Adrenal gland (tissue), 12 donors: ENCODE data around the gene GALNT1. TPM values are rescaled to one million over a fixed set of nuclear protein-coding genes. Genes with fewer than 3 reads are reported as not detected.

Experiments
- DNase-seq, 7 donors: peaks; one replicate each; pipeline ENCODE4 v3.0.0-alpha.2; 2019 to 2020
- H3K27ac ChIP-seq, 5 donors: fragments of 200-600 bp; sonication (generic) in 4 of 5; 1 replicate in 3 of 5; 2 replicates in 2 of 5; pipeline versions ENCODE4 v1.5.1 to v1.8.0; 2016 to 2020; ENCODE audit warnings: mild to moderate bottlenecking in 1 of 5
- H3K27me3 ChIP-seq: fragments of 200-600 bp; 2 replicates; pipeline ENCODE4 v1.8.0; 2021
- H3K36me3 ChIP-seq, 2 donors: fragments of 200-600 bp; replicated peaks in 1 of 2; 1 replicate in 1 of 2; 2 replicates in 1 of 2; pipeline versions ENCODE4 v1.5.1 to v1.8.0; 2018 to 2022
- H3K4me1 ChIP-seq, 2 donors: fragments of 200-600 bp; replicated peaks in 1 of 2; 1 replicate in 1 of 2; 2 replicates in 1 of 2; pipeline versions ENCODE4 v1.5.1 to v1.8.0; 2018 to 2021
- H3K4me3 ChIP-seq, 4 donors: fragments of 200-600 bp; sonication (generic) in 3 of 4; one replicate each; pipeline ENCODE4 v1.5.1; 2016 to 2018
- H3K9me3 ChIP-seq, 3 donors: fragments of 200-600 bp; sonication (generic) in 1 of 3; replicated peaks in 1 of 3; 1 replicate in 2 of 3; 2 replicates in 1 of 3; pipeline versions ENCODE4 v1.5.1 to v1.8.0; 2016 to 2021
- CTCF ChIP-seq, 6 experiments: fragments of 450-650 bp in 4 of 6; fragments of 200-600 bp in 2 of 6; sonication (generic) in 1 of 6; IDR thresholded peaks; 1 replicate in 5 of 6; 2 replicates in 1 of 6; pipeline versions ENCODE4 v1.5.1 to v1.8.0; 2016 to 2021; ENCODE audit warnings: antibody characterized with exemption in 6 of 6, mild to moderate bottlenecking in 2 of 6, moderate library complexity in 1 of 6
- POLR2A ChIP-seq, 2 donors: fragments of 450-650 bp; IDR thresholded peaks; one replicate each; pipeline ENCODE4 v1.6.1; 2017; ENCODE audit warnings: antibody characterized with exemption in 2 of 2, mild to moderate bottlenecking in 2 of 2, moderate library complexity in 1 of 2
- WGBS, 4 donors: extraction: QIAGEN DNeasy Blood & Tissue Kit in 2 of 4; methylation state at CpG; one replicate each; pipeline versions ENCODE4 v1.1.5 to v1.1.7; 2013 to 2017; 5-methylcytosine and 5-hydroxymethylcytosine counted together
- intact Hi-C, 2 donors: fragments of 100-400 bp; cut with DNase I; formaldehyde crosslinking; loops; one replicate each; pipeline versions ENCODE4 v1.14.1 to v1.15.0; 2022 to 2023
- polyA plus RNA-seq, 3 donors: library from polyadenylated mRNA; stranded (reverse); fragments of 200-250 nt in 2 of 3; fragments of 350-450 nt in 1 of 3; fragmentation: Illumina TruSeq in 1 of 3; extraction: RNeasy Lipid Tissue Mini Kit (QIAGEN cat#74804) in 1 of 3; gene quantifications; one replicate each; pipeline ENCODE4 v1.2.3, GENCODE V29; 2013 to 2014
- total RNA-seq, 9 donors: library from RNA; depleted of rRNA in 4 of 9; stranded (reverse); fragments of >200 nt in 4 of 9; fragments of 120-200 nt in 1 of 9; fragmentation: NEBNext Ultra II Directional in 1 of 9; extraction: Animal tissue kit (Norgen Biotek cat#: 25700) in 1 of 9; gene quantifications; one replicate each; pipeline versions ENCODE4 v1.1.0 to v1.2.4, GENCODE V29; 2013 to 2023
- donor health status: healthy with polysubstance abuse.
- donor health status: Bipolar disorder and iron deficiency.
- donor health status: DM: yes; HTN: yes; CAD: no.
- donor health status: DM: no; HTN: no; CAD: no.
- donor health status: DM: no; HTN: no; CAD: no.
- donor health status: DM: yes; HTN: yes; CAD: no.

GALNT1 gene
- total and polyA plus RNA-seq, 12 donors, result 9.7 to 130 (median 65.4) TPM

- no peaks in the 10 kb centered on the region for H3K36me3 ChIP-seq
- intact Hi-C loops, result no loop called here
- WGBS, 4 donors, result 82 to 90% (median 88%) methylated on average over 7 of the region's 7 CpGs
- TF ChIP-seq CTCF (IDR thresholded peaks at IDR 0.05), result no peak
- TF ChIP-seq POLR2A (IDR thresholded peaks at IDR 0.05), result no peak
- H3K4me3 ChIP-seq, result no peak overlapping the region
- peaks cover 0 to 2% of the 10 kb centered on the region in 2 donors for H3K4me1 ChIP-seq
- no peak overlapping the region for H3K27ac ChIP-seq
- H3K9me3 ChIP-seq, result no peaks in the 10 kb centered on the region
- no peak for DNase-seq
- H3K27me3 ChIP-seq, result no peaks in the 10 kb centered on the region
Measured at GRCh38 chr18:35733408-35733807, 151.9 kb downstream of the GALNT1 start.

- Histone ChIP-seq H3K4me1 (no peaks in the 10 kb centered on the region), H3K4me3 (no peak overlapping the region), H3K27ac (no peak overlapping the region), H3K27me3 (no peaks in the 10 kb centered on the region), H3K9me3 (no peaks in the 10 kb centered on the region), H3K36me3 (no peaks in the 10 kb centered on the region)
- TF ChIP-seq POLR2A (IDR thresholded peaks at IDR 0.05), result no peak
- DNase-seq, result no peak
- 66 to 78% (median 68%) methylated on average over 3 of the region's 3 CpGs for WGBS, 4 donors
- intact Hi-C loops, result no loop called here
Measured at GRCh38 chr18:35736696-35737095, 155.2 kb downstream of the GALNT1 start.

GRCh38 chr18:35739778-35740177, 158.2 kb downstream of the GALNT1 start:
- Histone ChIP-seq H3K27me3 (no peaks in the 10 kb centered on the region), H3K9me3 (no peaks in the 10 kb centered on the region), H3K36me3 (no peaks in the 10 kb centered on the region), H3K4me3 (no peak overlapping the region), H3K27ac (no peak overlapping the region), H3K4me1 (peaks cover 0 to 6% of the 10 kb centered on the region in 2 donors)
- intact Hi-C loops, result loop anchor here in 1 of 2 donors (10.0 kb wide), 1 partner anchor 65 kb away; no protein-coding TSS in a partner anchor
- TF ChIP-seq CTCF (IDR thresholded peaks at IDR 0.05) (no peak), POLR2A (IDR thresholded peaks at IDR 0.05) (no peak)
- no peak for DNase-seq

- DNase-seq, result no peak
- WGBS, 4 donors, result 86 to 94% (median 87%) methylated on average over 2 of the region's 2 CpGs
- Histone ChIP-seq H3K4me1 (peaks cover 0 to 6% of the 10 kb centered on the region in 2 donors), H3K4me3 (no peak overlapping the region), H3K27me3 (no peaks in the 10 kb centered on the region), H3K9me3 (no peaks in the 10 kb centered on the region), H3K36me3 (no peaks in the 10 kb centered on the region), H3K27ac (no peak overlapping the region)
- intact Hi-C loops, result loop anchor here in 1 of 2 donors (10.0 kb wide), 1 partner anchor 64 kb away; no protein-coding TSS in a partner anchor
- TF ChIP-seq CTCF (IDR thresholded peaks at IDR 0.05) (no peak), POLR2A (IDR thresholded peaks at IDR 0.05) (no peak)
Measured at GRCh38 chr18:35740656-35741055, 159.1 kb downstream of the GALNT1 start.

GRCh38 chr18:35743916-35744315, 162.4 kb downstream of the GALNT1 start:
- H3K4me3 ChIP-seq, result no peak overlapping the region
- H3K9me3 ChIP-seq, result no peaks in the 10 kb centered on the region
- H3K27ac ChIP-seq, result no peak overlapping the region
- no peaks in the 10 kb centered on the region for H3K27me3 ChIP-seq
- no peaks in the 10 kb centered on the region for H3K36me3 ChIP-seq
- DNase-seq, result no peak
- intact Hi-C loops, result loop anchor here in 1 of 2 donors (10.0 kb wide), 1 partner anchor 61 kb away; no protein-coding TSS in a partner anchor
- no peak for TF ChIP-seq POLR2A (IDR thresholded peaks at IDR 0.05)
- no peak for TF ChIP-seq CTCF (IDR thresholded peaks at IDR 0.05)
- peaks cover 0 to 6% of the 10 kb centered on the region in 2 donors for H3K4me1 ChIP-seq
